Psoas muscle (tissue), 8 donors: ENCODE results near the gene DLGAP1. TPM values are rescaled to one million over a fixed set of nuclear protein-coding genes. Genes with fewer than 3 reads are reported as not detected.

Source experiments
- ATAC-seq, 4 donors: fragments of 200-7000 bp; cut with Tn5 transposase; one replicate each; pipeline ENCODE4 v1.9.1; 2020; ENCODE audit warnings: moderate library complexity in 3 of 4, mild to moderate bottlenecking in 2 of 4
- DNase-seq, 2 donors: peaks; one replicate each; pipeline ENCODE4 v3.0.0-alpha.2; 2020
- H3K27ac ChIP-seq: fragments of 200-600 bp; one replicate; pipeline ENCODE4 v1.8.0; 2022
- H3K27me3 ChIP-seq, 3 donors: fragments of 200-600 bp in 1 of 3; one replicate each; pipeline versions ENCODE4 v1.6.1 to v1.8.0; 2013 to 2022; ENCODE audit warnings: low read length in 2 of 3, mild to moderate bottlenecking in 2 of 3, moderate library complexity in 1 of 3; ENCODE audit not compliant: insufficient read depth in 3 of 3
- H3K36me3 ChIP-seq, 2 donors: fragments of 200-600 bp in 1 of 2; one replicate each; pipeline versions ENCODE4 v1.6.1 to v1.8.0; 2013 to 2022; ENCODE audit warnings: low read depth in 1 of 2, mild to moderate bottlenecking in 1 of 2, moderate library complexity in 1 of 2; ENCODE audit not compliant: insufficient read depth in 1 of 2
- H3K4me1 ChIP-seq: fragments of 200-600 bp; one replicate; pipeline ENCODE4 v1.8.0; 2022
- H3K4me3 ChIP-seq: fragments of 200-600 bp; one replicate; pipeline ENCODE4 v1.8.0; 2022; ENCODE audit warnings: mild to moderate bottlenecking
- H3K9me3 ChIP-seq: fragments of 200-600 bp; one replicate; pipeline ENCODE4 v1.8.0; 2022
- CTCF ChIP-seq: fragments of 200-600 bp; IDR thresholded peaks from one replicate; pipeline ENCODE4 v1.8.0; 2022; ENCODE audit warnings: antibody characterized with exemption
- WGBS, 3 donors: extraction: QIAGEN DNeasy Blood & Tissue Kit; methylation state at CpG; one replicate each; pipeline versions ENCODE4 v1.1.6 to v1.1.7; 2013; 5-methylcytosine and 5-hydroxymethylcytosine counted together
- intact Hi-C, 2 donors: fragments of 100-400 bp; cut with DNase I; formaldehyde crosslinking; loops; one replicate each; pipeline versions ENCODE4 v1.11.0 to v1.14.2; 2022
- polyA plus RNA-seq, 3 donors: library from polyadenylated mRNA; stranded (reverse); fragments of 200-250 nt; gene quantifications; one replicate each; pipeline ENCODE4 v1.2.3, GENCODE V29; 2013
- total RNA-seq, 4 donors: library from RNA; stranded (reverse); fragmentation: NEBNext Ultra II Directional in 2 of 4; extraction: Animal tissue kit (Norgen Biotek cat#: 25700) in 2 of 4; gene quantifications; one replicate each; pipeline versions ENCODE4 v1.2.1 to v1.2.4, GENCODE V29; 2021 to 2023
- donor health status: healthy with polysubstance abuse.
- donor health status: DM: no; HTN: no; CAD: no; lungs with moderate emphysema.
- donor health status: Bipolar disorder and iron deficiency.
- donor health status: healthy.
- donor health status: DM: yes; HTN: yes; CAD: no.
- donor health status: DM: no; HTN: no; CAD: no.
- donor health status: DM: no; HTN: no; CAD: no.
- donor health status: DM: yes; HTN: yes; CAD: no.

DLGAP1 gene
- total and polyA plus RNA-seq, 7 donors: 0.09 to 0.26 (median 0.16) TPM; not detected in 1

- no peak for TF ChIP-seq CTCF
- H3K4me1 ChIP-seq: no peaks in the 10 kb centered on the region
- no peak for ATAC-seq
- no peaks in the 10 kb centered on the region for H3K36me3 ChIP-seq
- 68 to 72% (median 71%) methylated on average over 3 of the region's 3 CpGs for WGBS, 3 donors
- no peaks in the 10 kb centered on the region for H3K9me3 ChIP-seq
- H3K27ac ChIP-seq: no peak overlapping the region
- H3K4me3 ChIP-seq: no peak overlapping the region
- intact Hi-C loops: no loop called here
- no peaks in the 10 kb centered on the region for H3K27me3 ChIP-seq
- DNase-seq: no peak
Measured at GRCh38 chr18:3906116-3906750, 548.9 kb downstream of the DLGAP1 start.

GRCh38 chr18:3903337-3903736 is 551.8 kb downstream of the DLGAP1 start:
- Histone ChIP-seq H3K4me3 (no peak overlapping the region), H3K36me3 (no peaks in the 10 kb centered on the region), H3K27me3 (peaks cover 0 to 5% (median 0%) of the 10 kb centered on the region in 3 donors), H3K9me3 (no peaks in the 10 kb centered on the region), H3K27ac (no peak overlapping the region), H3K4me1 (no peaks in the 10 kb centered on the region)
- TF ChIP-seq CTCF: no peak
- ATAC-seq (no peak), DNase-seq (no peak)
- WGBS, 3 donors: 68 to 75% (median 75%) methylated on average over 2 of the region's 2 CpGs
- intact Hi-C loops: no loop called here

- WGBS, 3 donors: 85 to 93% (median 88%) methylated on average over 2 of the region's 2 CpGs
- Histone ChIP-seq H3K27me3 (peaks cover 0 to 5% (median 0%) of the 10 kb centered on the region in 3 donors), H3K27ac (no peak overlapping the region), H3K4me1 (no peaks in the 10 kb centered on the region), H3K4me3 (no peak overlapping the region), H3K9me3 (no peaks in the 10 kb centered on the region), H3K36me3 (no peaks in the 10 kb centered on the region)
- no peak for ATAC-seq
- intact Hi-C loops: no loop called here
- TF ChIP-seq CTCF: no peak
- no peak for DNase-seq
Measured at GRCh38 chr18:3902676-3903075, 552.4 kb downstream of the DLGAP1 start.

DNA sequence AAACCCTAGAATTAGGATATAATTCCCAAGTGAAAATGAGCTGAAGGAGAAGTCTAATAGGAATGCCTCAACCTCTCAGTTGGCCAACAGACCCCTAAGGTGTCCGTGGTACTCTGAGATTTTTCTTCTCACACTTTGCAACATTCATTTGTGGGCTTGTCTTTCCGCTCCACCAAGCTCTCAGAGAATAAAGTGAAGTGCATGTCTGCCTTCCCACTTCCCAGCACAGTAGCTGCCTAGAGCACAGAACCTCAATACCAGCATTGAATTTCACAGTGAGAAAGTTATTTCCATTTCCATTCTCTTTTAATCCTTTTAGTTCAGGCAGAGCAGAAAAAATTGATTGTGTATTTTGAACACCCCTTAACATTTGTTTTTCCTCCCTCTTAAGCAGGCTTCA is 553.3 kb downstream of the DLGAP1 start:
- Histone ChIP-seq H3K4me3 (no peak overlapping the region), H3K27me3 (peaks cover 0 to 5% (median 0%) of the 10 kb centered on the region in 3 donors), H3K4me1 (no peaks in the 10 kb centered on the region), H3K36me3 (no peaks in the 10 kb centered on the region), H3K27ac (no peak overlapping the region), H3K9me3 (no peaks in the 10 kb centered on the region)
- 36 to 50% (median 41%) methylated on average over 2 of the region's 2 CpGs for WGBS, 3 donors
- DNase-seq: no peak
- TF ChIP-seq CTCF: no peak
- no peak for ATAC-seq
- intact Hi-C loops: no loop called here

DNA sequence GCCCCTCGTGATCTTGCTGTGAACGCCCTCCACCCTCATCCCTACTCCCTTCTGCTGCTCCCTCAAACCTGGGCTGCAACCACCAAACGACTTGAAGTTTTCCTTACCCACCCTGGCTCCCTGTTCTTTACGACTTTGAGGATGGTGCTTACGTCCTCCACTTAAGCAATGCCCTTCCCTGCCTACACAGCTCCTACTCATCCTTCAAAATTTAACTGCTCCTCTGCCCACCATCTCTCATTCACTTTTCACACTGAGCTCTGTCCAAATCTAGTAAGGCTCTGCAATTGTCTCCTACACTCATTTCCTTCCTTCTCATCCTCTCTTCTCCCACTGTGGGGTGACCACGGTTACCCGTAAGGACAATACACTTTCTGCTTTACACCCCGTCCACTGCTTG is 554.1 kb downstream of the DLGAP1 start:
- no peak overlapping the region for H3K27ac ChIP-seq
- DNase-seq (no peak), ATAC-seq (no peak)
- no peak overlapping the region for H3K4me3 ChIP-seq
- peaks cover 0 to 5% (median 0%) of the 10 kb centered on the region in 3 donors for H3K27me3 ChIP-seq
- H3K36me3 ChIP-seq: no peaks in the 10 kb centered on the region
- no peaks in the 10 kb centered on the region for H3K9me3 ChIP-seq
- intact Hi-C loops: no loop called here
- 79 to 81% (median 80%) methylated on average over 8 of the region's 8 CpGs for WGBS, 3 donors
- no peak for TF ChIP-seq CTCF
- no peaks in the 10 kb centered on the region for H3K4me1 ChIP-seq
